Forelimb muscle (tissue), 1 donor: ENCODE results near the gene SRPRB. TPM values are rescaled to one million over a fixed set of nuclear protein-coding genes. Genes with fewer than 3 reads are reported as not detected.

ENCODE experiments used
- DNase-seq: peaks from one replicate; pipeline ENCODE4 v3.0.0-alpha.2; 2013; ENCODE audit warnings: low read depth
- polyA plus RNA-seq: library from polyadenylated mRNA; unstranded; fragments of 120-200 nt; gene quantifications from one replicate; pipeline ENCODE4 v1.2.1, GENCODE V29; 2013; ENCODE audit not compliant: insufficient read length

The SRPRB gene
- polyA plus RNA-seq, 1 donor: 33.4 TPM

- DNase-seq: no peak
Measured at GRCh38 chr3:133840767-133841166, 35.2 kb downstream of the SRPRB start.

DNA sequence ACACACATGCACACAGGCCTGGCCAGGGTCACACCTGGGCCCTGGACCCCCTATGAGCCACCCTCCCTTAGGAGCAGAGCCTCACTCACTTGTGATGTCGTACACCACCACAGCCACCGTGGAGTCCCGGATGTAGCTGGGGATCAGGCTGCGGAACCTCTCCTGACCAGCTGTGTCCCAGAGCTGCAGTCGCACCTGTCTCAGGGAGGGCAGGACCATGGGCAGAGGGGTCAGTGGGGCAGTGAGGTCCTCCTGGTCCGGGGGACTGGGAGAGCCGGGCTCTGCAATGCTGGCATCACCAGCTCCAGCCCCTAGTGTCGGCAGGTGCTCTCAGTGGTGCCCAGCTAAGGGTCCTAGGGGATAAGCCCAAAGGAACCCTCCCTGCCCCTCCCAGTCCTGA, 35.6 kb downstream of the SRPRB start:
- DNase-seq: no peak

GRCh38 chr3:133842158-133842557, 36.5 kb downstream of the SRPRB start:
- DNase-seq: no peak

DNA sequence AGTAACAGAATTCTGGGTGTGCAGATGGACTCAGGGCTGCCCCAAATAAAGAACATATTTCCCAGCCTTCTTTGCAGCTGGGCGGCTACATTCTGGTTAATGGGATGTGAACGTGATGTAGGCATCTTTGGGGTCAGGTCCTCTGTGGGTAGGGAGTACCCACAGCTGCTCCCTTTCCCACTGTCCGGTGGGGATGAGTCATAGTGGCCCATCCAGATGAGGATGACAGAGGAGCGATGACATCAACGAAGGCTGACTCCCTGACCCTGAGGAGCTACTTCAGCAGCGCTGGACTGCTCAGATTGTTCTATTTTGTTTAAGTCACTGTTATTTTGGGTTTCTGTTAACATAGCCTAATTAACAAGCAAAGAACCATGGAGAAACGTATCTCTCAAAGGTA, 38.0 kb downstream of the SRPRB start:
- no peak for DNase-seq

DNA sequence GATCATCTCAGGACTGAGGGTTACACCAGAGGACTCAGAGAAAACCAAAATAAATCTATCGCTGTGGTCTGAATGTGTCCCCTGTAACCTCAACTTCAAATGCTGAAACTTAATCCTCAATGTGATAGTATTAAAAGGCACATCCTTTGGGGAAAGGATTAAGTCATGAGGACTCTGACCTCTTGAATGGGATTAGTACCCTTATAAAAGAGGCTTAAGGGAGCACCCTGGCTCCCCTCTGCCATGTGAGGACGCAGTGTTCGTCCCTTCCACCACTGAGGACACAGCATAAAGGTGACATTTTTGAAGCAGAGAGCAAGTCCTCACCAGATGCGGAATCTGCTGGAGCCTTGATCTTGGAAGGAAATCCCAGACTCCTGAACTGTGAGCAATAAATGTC, 39.5 kb downstream of the SRPRB start:
- DNase-seq: no peak

- DNase-seq: no peak
Measured at GRCh38 chr3:133849346-133849745, 43.7 kb downstream of the SRPRB start.

- no peak for DNase-seq
Measured at GRCh38 chr3:133850034-133850433, 44.4 kb downstream of the SRPRB start.

- DNase-seq: no peak
Measured at GRCh38 chr3:133851266-133851906, 45.8 kb downstream of the SRPRB start.

GRCh38 chr3:133851931-133852330, 46.3 kb downstream of the SRPRB start:
- DNase-seq: no peak

- no peak for DNase-seq
Measured at GRCh38 chr3:133853063-133853924, 47.7 kb downstream of the SRPRB start.

DNA sequence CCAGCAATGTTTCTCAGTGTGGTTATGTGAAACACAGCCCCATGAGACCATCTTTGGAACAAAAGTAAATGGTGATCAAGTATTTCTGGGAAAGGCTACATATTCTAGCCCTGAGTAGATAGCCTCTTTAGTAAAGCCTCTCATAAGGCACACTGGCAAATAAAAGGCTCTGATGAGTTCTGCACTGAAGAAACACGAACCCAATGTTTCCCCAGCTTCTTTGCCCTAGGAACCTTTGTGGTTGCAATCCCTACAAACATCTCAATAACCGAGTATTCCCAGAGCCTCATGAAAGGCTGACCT, 48.3 kb downstream of the SRPRB start:
- DNase-seq: no peak

DNA sequence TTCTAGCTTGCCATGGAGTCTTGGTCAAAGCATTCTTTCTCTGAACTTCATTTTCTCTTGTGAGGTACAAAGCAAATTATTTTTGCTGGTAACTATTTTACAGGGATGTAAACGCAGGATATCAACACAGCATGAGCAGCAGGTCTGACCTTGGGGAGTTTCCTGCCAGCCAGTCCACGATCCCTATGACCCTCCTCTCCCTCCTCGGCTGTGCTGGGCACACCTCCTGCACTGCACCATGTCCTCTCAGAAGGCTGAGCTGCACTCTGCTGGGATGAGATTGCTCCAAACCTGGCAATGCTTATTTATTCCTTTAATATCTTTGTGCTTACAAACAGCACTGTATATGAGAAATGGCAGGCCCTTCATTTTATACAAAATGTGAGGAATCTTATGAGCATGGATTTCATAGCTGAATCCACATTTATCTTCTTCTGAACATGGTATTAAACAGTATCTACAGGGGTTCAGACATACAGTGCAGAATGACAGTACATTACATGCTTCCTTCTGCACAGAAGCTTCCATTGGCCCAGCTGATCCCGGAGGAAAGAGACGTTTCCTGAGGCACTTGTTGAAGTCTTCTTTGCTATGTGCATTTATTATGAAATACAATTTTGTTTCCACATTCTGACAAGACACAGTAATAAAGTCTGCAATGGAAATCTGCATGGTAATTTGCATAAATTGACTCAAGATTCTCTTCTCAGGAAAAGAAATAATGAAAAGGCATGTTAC, 48.8 kb downstream of the SRPRB start:
- DNase-seq: no peak

DNA sequence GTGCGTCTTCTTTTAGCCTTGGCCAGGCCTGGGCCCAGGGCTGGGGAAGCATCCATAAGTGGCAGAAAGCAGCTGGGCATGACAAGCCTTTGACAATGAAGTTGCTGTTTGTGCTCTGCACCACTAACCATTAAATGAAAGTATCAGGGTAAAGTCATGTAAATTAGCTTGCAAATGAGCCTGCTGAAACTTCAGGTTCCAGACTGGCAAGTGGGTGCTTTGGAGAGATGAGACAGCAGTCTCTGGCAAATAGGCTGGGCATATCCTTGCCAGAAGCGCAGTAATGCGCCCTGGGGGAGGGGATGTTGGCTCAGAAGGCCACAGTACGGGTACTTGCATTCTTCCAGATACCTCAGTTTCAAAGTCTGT, 49.4 kb downstream of the SRPRB start:
- no peak for DNase-seq

- DNase-seq: no peak
Measured at GRCh38 chr3:133855772-133856171, 50.2 kb downstream of the SRPRB start.

DNA sequence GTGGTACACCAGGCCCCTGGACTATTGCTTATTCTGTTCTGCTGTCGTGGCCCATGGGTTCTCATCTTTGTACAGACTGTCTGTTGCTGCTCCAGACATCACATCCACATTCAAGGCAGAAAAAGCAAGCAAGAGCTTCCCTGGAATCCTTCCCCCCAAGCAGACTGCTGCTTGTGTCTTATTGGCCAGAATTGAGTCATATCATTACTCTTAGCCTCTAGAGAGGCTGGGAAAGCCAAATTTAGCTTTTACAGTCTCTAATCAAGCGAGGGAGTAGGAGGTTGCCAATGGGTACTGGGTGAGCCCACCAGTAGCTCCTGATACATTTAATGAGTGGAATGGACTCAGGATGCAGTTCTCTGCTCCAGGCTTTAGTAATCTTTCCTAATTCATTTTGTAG, 50.7 kb downstream of the SRPRB start:
- DNase-seq: no peak

GRCh38 chr3:133857767-133858166, 52.2 kb downstream of the SRPRB start:
- DNase-seq: no peak

DNA sequence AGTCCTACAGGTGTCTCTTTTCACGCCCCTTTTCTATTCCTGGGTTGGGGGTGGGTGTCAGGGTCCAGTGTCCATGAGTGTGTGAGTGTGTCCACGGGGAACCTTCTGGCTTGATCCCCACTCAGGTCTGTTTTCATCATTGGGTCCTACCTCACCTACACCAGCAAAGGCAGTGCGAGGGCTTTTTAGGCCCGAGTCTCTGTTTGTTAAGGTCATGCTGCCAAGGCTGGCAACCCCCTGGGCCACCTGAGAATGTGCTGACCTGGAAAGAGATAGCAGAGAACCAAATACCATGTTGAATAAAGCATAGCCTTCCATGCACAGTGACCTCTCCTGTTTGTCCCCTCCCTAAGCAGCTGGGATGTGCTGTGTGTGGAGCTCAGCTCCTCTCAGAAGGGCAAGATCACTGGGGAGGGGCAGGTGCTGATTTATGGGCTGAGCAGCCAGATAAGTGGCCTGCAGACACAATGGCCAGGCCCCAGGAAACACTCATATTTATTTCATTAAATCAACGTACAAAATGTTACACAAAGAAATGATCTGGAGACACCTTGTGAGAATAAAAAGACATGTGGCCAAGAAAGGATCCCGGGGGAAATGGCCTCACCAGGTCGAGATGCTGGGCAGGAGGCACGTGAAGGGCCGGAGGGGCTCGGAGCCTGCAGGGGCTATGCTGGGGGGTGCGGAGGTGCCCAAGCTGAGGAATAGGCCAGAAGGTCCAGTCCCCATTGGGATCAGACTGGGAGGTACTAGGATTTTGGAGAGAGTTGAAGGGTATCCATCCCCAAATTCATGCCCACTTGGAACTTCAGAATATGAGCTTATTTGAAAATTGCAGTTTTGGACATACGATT, 54.0 kb downstream of the SRPRB start:
- DNase-seq: no peak

GRCh38 chr3:133860519-133860918, 54.9 kb downstream of the SRPRB start:
- no peak for DNase-seq

GRCh38 chr3:133862161-133862560, 56.5 kb downstream of the SRPRB start:
- DNase-seq: no peak

DNA sequence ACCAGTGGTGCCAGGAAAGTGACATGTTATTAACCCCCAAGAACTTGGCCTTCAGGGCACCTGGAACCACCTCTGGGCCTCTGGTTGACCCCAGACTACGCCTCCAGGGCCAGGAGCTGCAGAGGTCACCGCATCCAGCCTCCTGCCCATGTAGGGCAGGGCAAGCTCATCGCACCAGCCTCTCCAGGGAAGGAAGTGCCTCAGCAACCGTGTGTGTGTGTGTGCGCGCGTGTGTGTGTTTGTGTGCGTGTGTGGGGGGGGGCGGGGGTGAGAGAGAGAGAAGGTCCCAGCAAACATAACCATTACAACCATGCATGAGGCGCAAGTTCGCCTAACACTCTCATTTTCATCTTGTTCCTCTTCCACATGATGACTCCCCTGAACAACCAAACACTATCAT, 58.3 kb downstream of the SRPRB start:
- DNase-seq: no peak

- DNase-seq: no peak
Measured at GRCh38 chr3:133864616-133865015, 59.0 kb downstream of the SRPRB start.
